Dermis microvascular lymphatic vessel endothelial cell (primary cell): ENCODE results near the gene RCOR3. TPM values are rescaled to one million over a fixed set of nuclear protein-coding genes. Genes with fewer than 3 reads are reported as not detected.
"Not testable (repeated sequence)": the region's sequence is repeated elsewhere in the genome, so short reads cannot be mapped to it uniquely, and the experiment has no call there.

ENCODE experiments used
- DNase-seq, 2 donors: peaks; one replicate each; pipeline versions ENCODE4 v3.0.0 to v3.0.0-alpha.2; 2010; ENCODE audit warnings: low read depth in 2 of 2
- total RNA-seq: library from RNA; depleted of rRNA; stranded (reverse); fragments of >200 nt; gene quantifications from 2 replicates; pipeline ENCODE4 v1.2.1, GENCODE V29; 2014

The RCOR3 gene
- total RNA-seq, 1 donor from 2014 or later = 7.1 TPM

DNA sequence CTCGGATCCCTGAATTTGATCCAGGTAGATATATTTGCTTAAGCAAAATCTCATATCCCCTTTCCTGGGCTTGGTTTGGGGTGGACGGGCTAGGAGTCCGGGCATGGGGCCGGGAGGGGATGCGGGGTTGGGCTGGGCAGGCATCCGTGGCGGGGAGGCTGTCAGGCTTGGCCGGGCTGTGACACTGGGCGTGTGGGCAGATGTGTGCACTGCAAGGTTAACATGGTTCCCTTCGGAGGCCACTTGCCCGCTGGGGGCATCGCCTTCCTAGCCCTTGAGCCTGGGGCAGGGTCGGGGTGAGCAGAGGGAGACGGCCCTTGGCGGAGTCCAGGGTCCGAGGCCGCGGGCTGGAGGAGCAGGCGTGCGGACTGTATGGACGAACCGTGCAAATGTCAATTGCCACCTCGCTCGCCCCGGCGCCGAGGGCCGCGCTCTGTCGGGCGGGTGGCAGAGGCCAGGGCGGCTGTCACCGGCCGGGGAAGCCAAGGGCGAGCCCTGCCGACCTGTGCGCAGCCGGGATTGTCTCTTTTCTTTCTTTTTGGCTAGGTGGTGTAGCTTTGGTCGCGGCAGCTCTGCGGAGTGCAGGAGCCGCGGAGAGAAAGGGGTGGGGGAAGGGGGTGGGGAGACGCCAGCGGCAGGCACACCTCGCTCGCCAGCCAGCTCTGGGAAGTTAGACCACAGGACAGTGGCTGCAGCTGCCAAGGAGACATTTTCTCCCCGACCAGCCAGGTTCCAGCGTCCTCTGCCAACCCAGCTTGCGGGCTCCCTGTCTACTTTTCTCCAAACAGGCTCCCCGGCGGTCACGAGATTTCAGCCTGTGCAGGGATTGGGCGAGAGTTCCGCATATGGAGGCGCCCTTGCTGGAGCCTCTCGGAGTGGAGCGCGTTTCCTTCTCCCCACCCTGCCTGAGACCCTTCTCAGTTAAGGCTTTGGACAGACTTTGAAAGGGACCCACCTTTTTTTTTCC is 1.3 kb downstream of the RCOR3 start:
- peak; percentile 14 to 66 for DNase-seq

DNA sequence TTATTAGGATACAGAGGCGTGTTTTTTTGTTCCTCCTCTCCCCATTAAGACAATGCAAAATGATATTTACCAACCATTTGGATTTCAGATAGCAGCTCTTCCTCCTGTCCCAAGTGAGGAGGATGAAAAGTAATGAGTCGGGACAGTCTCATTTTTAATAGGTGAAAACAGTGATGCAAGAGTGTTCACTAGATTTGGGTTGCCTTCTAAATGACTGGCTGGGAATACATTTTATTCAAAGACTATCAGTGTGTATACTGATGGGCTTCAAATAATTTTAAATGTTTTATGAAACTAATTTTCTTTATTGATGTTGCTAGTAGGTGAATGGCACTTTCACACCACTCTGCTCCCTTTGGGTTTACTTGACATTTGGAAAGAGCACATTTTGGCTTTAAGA is 2.1 kb downstream of the RCOR3 start:
- DNase-seq = no peak

DNA sequence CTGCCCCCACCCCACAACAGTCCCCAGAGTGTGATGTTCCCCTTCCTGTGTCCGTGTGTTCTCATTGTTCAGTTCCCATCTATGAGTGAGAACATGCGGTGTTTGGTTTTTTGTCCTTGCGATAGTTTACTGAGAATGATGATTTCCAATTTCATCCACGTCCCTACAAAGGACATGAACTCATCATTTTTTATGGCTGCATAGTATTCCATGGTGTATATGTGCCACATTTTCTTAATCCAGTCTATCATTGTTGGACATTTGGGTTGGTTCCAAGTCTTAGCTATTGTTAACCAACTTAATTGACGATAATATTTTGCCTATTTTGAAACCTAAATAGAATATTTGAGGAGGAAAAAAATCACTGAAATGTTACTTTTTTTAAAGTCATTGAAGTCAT is 3.9 kb downstream of the RCOR3 start:
- DNase-seq = not testable (repeated sequence)

DNA sequence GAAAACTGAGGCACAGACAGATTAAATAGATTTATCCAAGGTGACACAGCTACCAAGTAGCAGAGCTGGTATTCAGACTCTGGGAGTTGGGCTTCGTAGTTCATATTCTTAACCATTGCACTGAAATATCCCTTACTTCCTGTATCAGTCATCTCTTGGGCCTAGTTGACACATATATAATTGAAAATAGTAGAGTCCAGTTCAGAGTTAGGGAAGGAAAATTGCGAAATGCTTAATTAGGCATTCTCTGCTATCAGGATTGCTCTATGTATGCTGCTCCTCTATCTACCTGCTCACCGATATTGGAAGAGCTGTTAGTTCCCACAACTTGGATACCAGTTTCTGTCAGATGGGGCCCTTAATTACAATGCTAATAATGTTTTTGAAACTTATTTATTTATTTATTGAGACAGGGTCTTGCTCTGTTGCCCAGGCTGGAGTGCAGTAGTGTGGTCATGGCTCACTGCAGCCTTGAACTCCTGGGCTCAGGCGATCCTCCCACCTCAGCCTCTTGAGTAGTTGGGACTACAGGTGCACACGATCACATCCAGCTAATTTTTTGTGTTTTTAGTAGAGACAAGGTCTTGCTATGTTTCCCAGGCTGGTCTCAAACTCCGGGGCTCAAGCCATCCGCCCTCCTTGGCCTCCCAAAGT is 8.2 kb downstream of the RCOR3 start:
- DNase-seq = no peak

DNA sequence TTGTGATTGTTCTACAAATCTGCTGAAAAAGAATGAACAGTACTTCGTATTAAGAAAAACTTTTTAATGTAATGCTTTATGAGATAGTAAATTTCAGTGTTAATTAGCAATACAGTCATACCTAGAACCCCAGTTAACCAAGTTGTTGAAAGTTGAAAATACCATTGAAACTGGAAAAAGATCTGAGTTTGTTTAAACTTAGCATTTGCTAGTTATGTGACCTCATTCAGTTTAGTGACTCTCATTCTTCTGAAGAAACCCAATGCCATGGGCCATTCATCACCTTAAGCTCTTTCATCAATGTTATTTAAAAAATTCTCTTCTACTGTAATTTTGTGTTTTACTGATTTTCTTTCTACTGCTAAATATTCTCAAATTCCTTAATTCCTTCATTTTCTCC is 20.2 kb downstream of the RCOR3 start:
- no peak for DNase-seq

DNA sequence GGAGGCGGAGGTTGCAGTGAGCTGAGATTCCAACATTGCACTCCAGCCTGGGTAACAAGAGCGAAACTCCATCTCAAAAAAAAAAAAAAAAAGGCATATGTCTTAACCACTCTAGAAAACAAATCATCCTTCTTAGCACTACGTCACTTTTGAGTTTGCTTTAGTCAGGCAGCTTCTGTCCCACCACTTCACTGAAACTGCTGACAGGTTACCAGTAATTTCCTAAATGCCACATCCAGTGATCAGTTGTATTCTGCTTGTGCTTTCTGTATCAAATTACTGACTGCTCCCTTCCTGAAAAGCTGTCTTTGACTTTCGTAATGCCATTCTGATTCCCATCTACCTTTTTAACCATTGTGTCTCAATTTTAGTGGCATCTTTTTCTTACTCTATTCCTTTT is 21.7 kb downstream of the RCOR3 start:
- DNase-seq = no peak

DNA sequence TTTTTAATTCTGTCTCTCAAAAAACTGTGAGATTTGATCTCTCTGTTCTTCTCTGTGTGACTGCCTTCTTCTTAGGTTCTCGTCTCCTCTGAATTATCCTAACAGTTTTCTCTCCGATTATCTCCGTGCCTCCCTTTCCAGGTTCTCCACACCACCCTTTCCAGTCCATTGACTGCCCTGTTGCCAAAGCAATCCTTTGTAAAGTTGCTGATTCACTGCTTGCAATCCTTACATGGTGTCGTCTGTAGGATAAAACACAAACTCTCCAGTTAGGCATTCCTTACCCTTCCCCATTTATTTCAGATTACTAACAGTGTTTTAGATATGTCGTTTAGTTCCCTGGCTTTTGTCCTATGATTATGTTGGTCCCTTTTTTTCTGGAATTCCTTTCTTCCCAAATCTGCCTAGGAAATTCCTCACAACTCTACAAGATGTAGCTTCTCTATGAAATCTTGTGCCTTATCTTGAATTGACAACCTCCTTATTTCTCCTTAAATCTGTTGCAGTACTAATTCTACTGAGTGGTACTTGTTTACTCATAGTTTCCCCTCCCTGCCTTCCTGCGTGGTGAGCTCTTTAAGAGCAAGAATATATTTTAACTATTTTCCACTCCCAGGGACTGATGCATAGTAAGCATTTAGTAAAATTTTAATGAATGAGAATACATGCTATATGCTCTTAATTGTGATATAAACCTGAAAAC is 22.3 kb downstream of the RCOR3 start:
- no peak for DNase-seq

DNA sequence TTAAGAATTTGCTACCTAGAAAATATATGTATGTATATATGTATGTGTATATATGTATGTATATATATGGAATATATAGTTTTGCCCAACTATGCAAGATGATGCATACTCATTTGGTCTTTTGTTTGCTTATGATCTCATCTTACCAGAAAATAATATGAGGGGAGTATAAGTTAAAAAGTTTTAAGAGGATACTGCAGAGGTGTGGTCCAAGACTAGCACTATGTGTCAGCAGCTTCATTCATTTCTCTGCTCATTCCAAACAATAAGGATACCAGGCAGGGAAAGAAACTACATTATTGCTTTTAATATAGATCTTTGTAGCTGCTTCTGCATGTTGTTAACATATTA is 22.8 kb downstream of the RCOR3 start:
- no peak for DNase-seq

DNA sequence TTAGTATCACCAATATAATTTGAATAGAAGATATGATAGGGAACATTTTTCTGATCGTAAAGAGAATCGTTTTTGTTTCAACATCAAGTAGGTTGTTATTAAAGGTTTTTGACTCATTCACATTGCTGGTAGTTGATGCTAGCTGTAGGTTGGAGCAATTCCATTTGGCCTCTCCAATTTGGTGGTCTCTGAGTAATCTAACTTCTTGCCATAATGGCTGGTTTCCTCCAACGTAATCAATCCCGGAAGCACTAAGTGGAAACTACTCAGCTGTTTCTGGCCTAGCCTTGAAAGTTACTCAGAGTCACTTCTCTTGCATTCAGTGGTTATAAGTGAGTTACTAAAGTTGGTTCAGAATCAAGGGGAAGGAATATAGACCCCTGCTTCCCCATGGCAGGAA is 26.0 kb downstream of the RCOR3 start:
- peak in 1 of 2 donors; percentile 1 for DNase-seq

DNA sequence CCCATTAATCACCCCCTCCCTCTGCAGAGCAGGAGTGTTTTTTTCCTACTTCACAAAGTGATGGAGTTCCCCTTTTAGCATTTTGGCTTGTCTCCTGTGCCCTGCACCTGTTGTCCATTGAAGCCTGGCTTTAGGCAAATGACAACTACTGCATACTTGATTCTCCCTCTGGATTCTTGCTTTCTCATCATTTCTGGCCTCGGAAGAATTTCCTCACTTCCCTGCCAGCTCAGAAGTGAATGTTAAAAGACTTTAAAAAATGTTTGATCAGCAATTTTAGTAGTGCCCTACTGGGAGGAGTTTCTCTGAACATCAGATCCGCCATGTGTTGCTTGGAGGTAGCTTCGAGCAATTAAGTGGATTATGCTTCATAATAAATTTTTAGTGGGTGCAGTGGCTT is 28.1 kb downstream of the RCOR3 start:
- no peak for DNase-seq

DNA sequence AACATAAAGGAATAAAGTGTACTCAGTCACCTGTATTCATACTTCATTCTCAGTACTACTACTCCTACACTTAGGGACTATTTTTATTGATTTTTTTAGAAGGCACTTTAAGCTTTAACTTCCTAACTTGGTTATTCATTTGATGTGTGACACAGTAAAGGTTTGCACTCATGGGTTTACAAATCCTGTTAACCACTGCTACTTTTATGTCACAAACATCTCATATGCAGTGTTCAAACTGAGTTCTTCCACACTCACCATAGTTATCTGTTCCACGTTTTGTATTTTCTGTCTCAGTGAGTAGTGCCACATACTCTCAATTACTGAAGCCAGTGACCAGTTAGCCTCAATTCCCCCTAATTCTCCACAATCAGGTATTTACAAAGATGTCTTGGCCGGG is 33.2 kb downstream of the RCOR3 start:
- DNase-seq = no peak

DNA sequence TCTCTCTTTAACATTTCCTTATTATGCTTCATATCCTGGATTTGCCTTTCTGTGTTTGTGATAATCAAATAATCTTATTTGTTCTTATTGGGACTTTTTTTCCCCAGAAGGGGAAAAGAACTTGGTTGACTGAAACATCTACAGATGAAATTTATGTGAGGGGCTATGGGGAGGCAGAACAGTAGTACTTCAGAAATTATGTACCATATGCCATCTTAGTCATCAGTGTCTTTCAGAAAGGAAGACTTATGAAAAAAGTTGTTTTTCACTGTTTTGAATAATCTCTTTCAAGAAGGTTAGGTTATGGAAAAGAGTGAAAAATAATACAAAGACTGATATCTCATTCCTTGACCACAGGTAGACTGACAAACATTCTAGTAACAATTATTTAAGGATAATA is 37.2 kb downstream of the RCOR3 start:
- no peak for DNase-seq

DNA sequence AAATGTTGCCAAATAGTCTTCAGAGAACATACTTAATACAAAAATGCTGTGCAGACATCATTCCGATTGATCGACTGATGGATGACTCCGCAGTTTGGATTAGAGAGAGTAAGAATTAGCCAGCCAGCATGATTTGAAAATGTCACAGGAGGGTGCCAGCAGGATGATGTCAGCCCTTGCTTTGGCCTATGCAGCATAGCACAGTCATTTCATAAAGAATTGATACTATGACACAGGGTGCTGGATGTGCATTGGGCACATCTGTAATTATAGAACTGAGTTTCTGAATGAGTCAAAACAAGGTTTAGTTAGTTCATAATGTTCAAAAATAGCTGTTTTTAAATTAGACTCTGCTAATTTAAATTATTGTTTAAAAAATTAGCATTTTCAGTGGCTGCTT is 45.9 kb downstream of the RCOR3 start:
- no peak for DNase-seq

DNA sequence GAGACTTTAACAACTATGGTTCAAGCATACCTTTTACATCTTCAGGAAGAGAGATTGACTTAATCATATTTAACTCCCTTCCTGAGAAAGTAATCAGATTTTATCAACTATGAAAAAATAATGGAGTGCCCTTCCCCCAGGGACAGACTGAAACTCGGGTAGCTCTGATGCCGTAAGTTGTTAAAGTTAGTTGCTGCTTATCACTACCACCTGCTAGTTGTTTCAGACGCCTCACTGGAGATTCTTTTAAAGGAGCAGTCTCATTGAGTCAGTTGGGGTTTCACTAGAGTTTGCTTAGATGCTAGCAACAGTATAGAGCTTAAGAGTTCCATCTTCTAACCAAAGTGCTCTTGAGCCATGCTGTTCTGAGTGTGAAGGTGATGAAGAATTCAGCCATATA is 50.5 kb downstream of the RCOR3 start:
- DNase-seq = no peak

DNA sequence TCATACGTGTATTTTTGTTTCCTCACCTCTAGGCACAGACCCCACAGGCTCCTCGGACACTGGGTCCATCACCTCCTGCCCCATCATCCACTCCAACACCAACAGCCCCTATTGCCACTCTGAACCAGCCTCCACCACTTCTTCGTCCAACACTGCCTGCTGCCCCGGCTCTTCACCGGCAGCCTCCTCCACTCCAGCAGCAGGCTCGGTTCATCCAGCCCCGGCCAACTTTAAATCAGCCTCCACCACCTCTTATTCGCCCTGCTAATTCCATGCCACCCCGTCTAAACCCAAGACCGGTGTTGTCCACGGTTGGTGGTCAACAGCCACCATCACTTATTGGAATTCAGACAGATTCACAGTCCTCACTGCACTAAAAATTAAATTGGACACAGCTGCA is 54.2 kb downstream of the RCOR3 start:
- DNase-seq = no peak

DNA sequence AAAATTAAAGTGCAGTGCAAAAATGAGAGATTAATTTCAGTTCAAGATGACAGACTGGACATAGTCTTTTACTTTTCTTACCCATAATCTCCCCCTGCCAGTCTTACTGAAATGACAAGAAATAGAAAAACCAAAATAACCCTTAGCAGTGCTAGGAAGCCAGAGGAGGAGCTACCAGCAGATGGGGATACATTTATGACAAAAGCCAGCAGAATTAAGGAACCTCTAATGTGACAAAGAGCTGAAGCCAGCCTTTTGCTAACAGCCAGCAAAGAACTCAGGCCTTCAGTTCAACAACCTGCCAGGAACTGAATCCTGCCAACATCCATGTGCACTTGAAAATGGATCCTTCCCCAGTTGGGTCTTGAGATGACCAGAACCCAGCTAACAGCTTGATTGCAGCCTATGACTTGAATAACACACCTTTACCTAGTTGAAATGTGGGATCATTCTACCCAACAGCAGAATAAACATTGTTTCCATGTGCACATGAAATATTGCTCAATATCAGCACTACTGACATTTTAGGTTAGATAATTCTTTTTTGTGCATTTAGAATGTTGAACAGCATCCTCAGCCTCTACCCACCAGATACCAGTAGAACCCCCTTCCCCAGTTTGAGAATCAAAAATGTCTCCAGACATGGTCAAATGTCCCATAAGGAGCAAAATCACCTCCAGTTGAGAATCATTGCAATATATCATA is 59.6 kb downstream of the RCOR3 start:
- no peak for DNase-seq

DNA sequence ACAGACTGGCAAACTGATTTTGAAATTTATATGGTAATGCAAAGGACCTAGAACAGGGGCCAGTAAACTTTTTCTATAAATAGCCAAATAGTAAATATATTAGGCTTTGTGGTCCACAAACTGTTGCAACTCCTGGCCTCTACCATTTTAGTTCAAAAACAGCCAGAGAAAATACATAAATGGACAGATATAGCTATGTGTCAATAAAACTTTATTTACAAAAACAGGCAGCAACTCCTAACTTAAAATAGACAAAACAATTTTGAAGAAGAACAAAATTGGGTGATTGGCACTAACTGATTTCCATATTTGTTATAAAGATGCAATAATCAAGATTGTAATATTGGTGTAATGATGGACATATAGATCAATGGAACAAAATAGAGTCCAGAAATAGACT is 60.7 kb downstream of the RCOR3 start:
- no peak for DNase-seq

DNA sequence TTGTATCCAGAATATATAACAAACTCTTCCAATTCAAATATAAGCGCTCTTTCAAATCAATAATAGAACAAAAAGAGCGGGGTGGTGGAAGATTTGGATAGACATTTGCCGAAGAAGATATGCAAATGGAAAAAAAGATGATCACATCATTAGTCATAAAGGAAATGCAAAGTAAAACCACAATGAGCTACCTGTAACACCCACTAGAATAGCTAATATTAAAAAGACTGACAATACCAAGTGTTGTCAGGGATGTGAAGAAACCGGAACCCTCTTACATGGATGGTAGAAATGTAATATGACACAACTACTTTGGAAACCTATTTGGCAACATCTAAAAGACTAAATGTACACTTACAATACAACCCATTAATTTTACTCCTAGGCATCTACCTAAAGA is 61.8 kb downstream of the RCOR3 start:
- DNase-seq = no peak

DNA sequence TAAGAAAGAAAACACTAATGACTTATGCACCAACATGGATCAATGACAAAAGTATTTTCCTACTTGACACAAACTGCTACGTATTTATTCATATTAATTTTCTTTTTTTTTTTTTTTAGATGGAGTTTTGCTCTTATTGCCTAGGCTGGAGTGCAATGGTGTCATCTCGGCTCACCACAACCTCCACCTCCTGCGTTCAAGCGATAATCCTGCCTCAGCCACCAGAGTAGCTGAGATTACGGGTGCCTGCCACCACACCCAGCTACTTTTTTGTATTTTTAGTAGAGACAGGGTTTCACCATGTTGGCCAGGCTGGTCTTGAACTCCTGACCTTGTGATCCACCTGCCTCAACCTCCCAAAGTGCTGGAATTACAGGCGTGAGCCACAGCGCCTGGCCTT is 62.5 kb downstream of the RCOR3 start:
- DNase-seq = not testable (repeated sequence)

DNA sequence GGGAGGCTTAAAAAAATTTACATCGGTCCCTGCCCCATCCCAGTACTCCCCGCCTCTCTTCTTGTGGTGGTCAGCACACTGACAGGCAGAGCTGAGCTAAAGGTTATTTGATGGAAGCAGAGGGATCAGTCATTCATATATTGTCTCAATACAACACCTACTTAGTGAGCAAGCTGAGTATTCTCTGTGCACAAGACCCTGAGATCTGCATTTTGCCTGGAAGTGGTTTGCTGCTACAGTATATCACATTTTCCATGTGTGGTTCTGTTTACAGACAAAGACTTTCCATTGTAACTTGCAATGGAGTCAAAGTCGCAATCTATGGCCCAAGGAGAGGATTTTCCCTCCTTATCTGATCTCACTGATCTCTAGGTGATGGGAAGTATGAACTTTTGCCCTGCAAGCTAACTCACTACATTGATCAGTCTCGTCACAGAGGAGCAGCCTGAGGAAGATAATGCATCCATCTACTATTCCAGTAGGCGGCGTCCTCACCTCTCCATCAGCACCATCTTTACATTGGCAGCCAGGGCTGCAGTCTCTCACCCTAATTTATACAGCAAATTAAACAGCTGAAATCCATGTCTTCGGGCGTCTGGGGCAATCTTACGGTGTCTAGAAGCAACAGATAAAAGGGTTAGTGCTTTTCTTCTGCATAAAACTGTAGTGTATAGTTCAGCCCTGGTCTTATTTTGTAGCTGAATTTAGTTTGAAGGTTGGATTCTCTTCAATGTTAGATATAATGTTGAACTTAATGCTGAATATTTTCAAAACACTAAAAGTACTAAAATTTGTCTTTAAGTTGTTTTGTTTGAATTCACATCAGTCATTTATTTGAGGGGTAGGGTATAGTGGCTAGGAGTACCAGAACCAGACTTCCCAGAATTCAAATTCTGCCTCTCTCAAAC is 64.2 kb downstream of the RCOR3 start:
- peak; percentile 38 to 67 for DNase-seq
